OCI-LY1 (cell line): ENCODE results near the gene DUSP3.

Experiments
- H2AFZ ChIP-seq: fragments of 200-600 bp; sonication (generic), shearing (Covaris generic); 2 replicates; pipeline ENCODE4 v1.6.0; 2014; ENCODE audit warnings: antibody characterized with exemption, mild to moderate bottlenecking, low read length
- H3F3A ChIP-seq: fragments of 200-600 bp; sonication (generic), shearing (Covaris generic); 2 replicates; pipeline ENCODE4 v1.6.0; 2014; ENCODE audit warnings: mild to moderate bottlenecking, antibody characterized with exemption, low read length, moderate library complexity; ENCODE audit not compliant: insufficient read depth
- H3K27ac ChIP-seq: fragments of 200-600 bp; sonication (generic); 2 replicates; pipeline ENCODE4 v1.5.1; 2014; ENCODE audit warnings: low read length, mixed run types, mild to moderate bottlenecking, low read depth; ENCODE audit not compliant: poor library complexity, severe bottlenecking
- H3K27me3 ChIP-seq: fragments of 200-600 bp; sonication (generic); 2 replicates; pipeline ENCODE4 v1.6.0; 2014; ENCODE audit warnings: antibody characterized with exemption, mild to moderate bottlenecking, low read length, moderate library complexity; ENCODE audit not compliant: insufficient read depth
- H3K36me3 ChIP-seq: fragments of 200-600 bp; sonication (generic); 2 replicates; pipeline ENCODE4 v1.6.1; 2014; ENCODE audit warnings: mild to moderate bottlenecking, antibody characterized with exemption, low read length, moderate library complexity, mixed read lengths; ENCODE audit not compliant: insufficient read depth
- H3K4me1 ChIP-seq: fragments of 200-600 bp; sonication (generic); 2 replicates; pipeline ENCODE4 v1.5.1; 2014; ENCODE audit warnings: mild to moderate bottlenecking, low read length, moderate library complexity; ENCODE audit not compliant: insufficient read depth, severe bottlenecking
- H3K4me2 ChIP-seq: fragments of 200-600 bp; sonication (generic), shearing (Covaris generic); 2 replicates; pipeline ENCODE4 v1.6.1; 2014; ENCODE audit warnings: low read length
- H3K4me3 ChIP-seq: fragments of 200-600 bp; sonication (generic); 2 replicates; pipeline ENCODE4 v1.5.1; 2014; ENCODE audit warnings: low read length, low read depth, mild to moderate bottlenecking, mixed read lengths; ENCODE audit not compliant: poor library complexity, severe bottlenecking
- H3K79me2 ChIP-seq: fragments of 200-600 bp; shearing (Covaris generic); 2 replicates; pipeline ENCODE4 v1.6.1; 2016; ENCODE audit warnings: mixed run types, low read length, mixed read lengths; ENCODE audit not compliant: insufficient read depth
- H3K9ac ChIP-seq: fragments of 200-600 bp; sonication (generic), shearing (Covaris generic); 2 replicates; pipeline ENCODE4 v1.6.1; 2014; ENCODE audit warnings: mild to moderate bottlenecking, low read length, mixed read lengths
- H3K9me2 ChIP-seq: fragments of 200-600 bp; sonication (generic), shearing (Covaris generic); 2 replicates; pipeline ENCODE4 v1.6.1; 2014; ENCODE audit warnings: low read depth, mild to moderate bottlenecking, low read length, mixed read lengths
- H3K9me3 ChIP-seq: fragments of 200-600 bp; shearing (Covaris generic); 2 replicates; pipeline ENCODE4 v1.6.1; 2014; ENCODE audit warnings: low read length, mixed read lengths
- H4K20me1 ChIP-seq: fragments of 200-600 bp; sonication (generic), shearing (Covaris generic); 2 replicates; pipeline ENCODE4 v1.6.0; 2016; ENCODE audit warnings: mild to moderate bottlenecking, low read length; ENCODE audit not compliant: insufficient read depth
- EZH2 ChIP-seq: fragments of 200-600 bp; sonication (generic), shearing (Covaris generic); IDR thresholded peaks from 2 replicates; pipeline ENCODE4 v1.8.0; 2017; ENCODE audit warnings: borderline replicate concordance, mixed run types, mild to moderate bottlenecking, antibody characterized with exemption, low read length, moderate library complexity, mixed read lengths
- TF ChIP-seq, protein P1 (sequence below): fragments of 200-600 bp; sonication (generic), shearing (Covaris generic); IDR thresholded peaks from 2 replicates; pipeline ENCODE4 v1.5.1; 2017; ENCODE audit warnings: mild to moderate bottlenecking, antibody characterized with exemption, low read length, moderate library complexity, mixed read lengths

Gene DUSP3

DNA sequence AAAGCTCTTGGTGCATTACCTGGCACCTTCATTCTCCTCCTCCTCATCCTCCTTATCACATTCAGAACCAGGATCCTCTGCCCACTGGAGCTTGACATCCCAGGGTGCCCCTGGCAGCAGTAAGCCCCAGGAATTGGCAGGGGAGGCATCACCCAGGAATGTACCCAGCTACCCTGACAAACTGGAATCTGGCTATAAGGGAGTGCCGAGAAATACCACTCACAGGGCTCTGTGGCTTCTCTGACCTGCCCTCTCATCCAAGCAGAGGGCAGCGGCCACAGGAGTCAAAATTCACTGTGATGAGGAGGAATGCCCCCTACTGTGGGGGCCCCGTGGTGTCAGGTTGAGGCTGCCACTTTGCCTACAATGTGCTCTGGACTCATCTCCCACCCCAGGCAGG is 34.6 kb upstream of the DUSP3 start:
- no peak overlapping the region for H3K4me3 ChIP-seq
- H3K27me3 ChIP-seq: peaks cover 8% of the 10 kb centered on the region; the same call in 1 of the 2 replicates
- H4K20me1 ChIP-seq: no peaks in the 10 kb centered on the region
- H3K36me3 ChIP-seq: no peaks in the 10 kb centered on the region
- no peaks in the 10 kb centered on the region for H3F3A ChIP-seq
- H3K9me2 ChIP-seq: no peaks in the 10 kb centered on the region
- no peak overlapping the region for H3K27ac ChIP-seq
- no peak overlapping the region for H3K9ac ChIP-seq
- no peak overlapping the region for H3K4me2 ChIP-seq
- no peak for TF ChIP-seq EZH2
- TF ChIP-seq, protein P1, sequence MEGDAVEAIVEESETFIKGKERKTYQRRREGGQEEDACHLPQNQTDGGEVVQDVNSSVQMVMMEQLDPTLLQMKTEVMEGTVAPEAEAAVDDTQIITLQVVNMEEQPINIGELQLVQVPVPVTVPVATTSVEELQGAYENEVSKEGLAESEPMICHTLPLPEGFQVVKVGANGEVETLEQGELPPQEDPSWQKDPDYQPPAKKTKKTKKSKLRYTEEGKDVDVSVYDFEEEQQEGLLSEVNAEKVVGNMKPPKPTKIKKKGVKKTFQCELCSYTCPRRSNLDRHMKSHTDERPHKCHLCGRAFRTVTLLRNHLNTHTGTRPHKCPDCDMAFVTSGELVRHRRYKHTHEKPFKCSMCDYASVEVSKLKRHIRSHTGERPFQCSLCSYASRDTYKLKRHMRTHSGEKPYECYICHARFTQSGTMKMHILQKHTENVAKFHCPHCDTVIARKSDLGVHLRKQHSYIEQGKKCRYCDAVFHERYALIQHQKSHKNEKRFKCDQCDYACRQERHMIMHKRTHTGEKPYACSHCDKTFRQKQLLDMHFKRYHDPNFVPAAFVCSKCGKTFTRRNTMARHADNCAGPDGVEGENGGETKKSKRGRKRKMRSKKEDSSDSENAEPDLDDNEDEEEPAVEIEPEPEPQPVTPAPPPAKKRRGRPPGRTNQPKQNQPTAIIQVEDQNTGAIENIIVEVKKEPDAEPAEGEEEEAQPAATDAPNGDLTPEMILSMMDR: no peak
- H3K4me1 ChIP-seq: no peaks in the 10 kb centered on the region
- H2AFZ ChIP-seq: no peak overlapping the region
- H3K9me3 ChIP-seq: no peaks in the 10 kb centered on the region
- H3K79me2 ChIP-seq: no peaks in the 10 kb centered on the region

- Histone ChIP-seq H3K4me3 (no peak overlapping the region), H3K27me3 (peaks cover 8% of the 10 kb centered on the region; the same call in 1 of the 2 replicates), H3K4me1 (no peaks in the 10 kb centered on the region), H3K36me3 (no peaks in the 10 kb centered on the region), H3K4me2 (no peak overlapping the region), H4K20me1 (no peaks in the 10 kb centered on the region), H2AFZ (no peak overlapping the region), H3K27ac (no peak overlapping the region), H3K79me2 (no peaks in the 10 kb centered on the region), H3F3A (no peaks in the 10 kb centered on the region), H3K9me3 (no peaks in the 10 kb centered on the region), H3K9me2 (no peaks in the 10 kb centered on the region), H3K9ac (no peak overlapping the region)
- TF ChIP-seq, protein P1: no peak
- no peak for TF ChIP-seq EZH2
Observed at GRCh38 chr17:43812396-43813265, 33.9 kb upstream of the DUSP3 start.

GRCh38 chr17:43810823-43811222 is 32.0 kb upstream of the DUSP3 start:
- H3K9ac ChIP-seq: no peak overlapping the region
- no peak overlapping the region for H3K27ac ChIP-seq
- H3K36me3 ChIP-seq: no peaks in the 10 kb centered on the region
- H3K79me2 ChIP-seq: no peaks in the 10 kb centered on the region
- peaks cover 8% of the 10 kb centered on the region; the same call in 1 of the 2 replicates for H3K27me3 ChIP-seq
- no peak overlapping the region for H2AFZ ChIP-seq
- H3K9me2 ChIP-seq: no peaks in the 10 kb centered on the region
- TF ChIP-seq EZH2: no peak
- TF ChIP-seq, protein P1: no peak
- H3K4me1 ChIP-seq: no peaks in the 10 kb centered on the region
- no peak overlapping the region for H3K4me2 ChIP-seq
- H3K4me3 ChIP-seq: no peak overlapping the region
- H3F3A ChIP-seq: no peaks in the 10 kb centered on the region
- no peaks in the 10 kb centered on the region for H4K20me1 ChIP-seq
- H3K9me3 ChIP-seq: no peaks in the 10 kb centered on the region
